LNCaP clone FGC (cell line): Measurements from ENCODE around the gene LCTL.

Experiments
- DNase-seq: peaks from one replicate; pipeline ENCODE4 v3.0.0-alpha.2; 2011; ENCODE audit warnings: low read depth
- H3K4me3 ChIP-seq: 2 replicates; pipeline ENCODE4 v1.5.1; 2011; ENCODE audit warnings: mild to moderate bottlenecking, low read depth, low read length, control low read depth
- CTCF ChIP-seq: IDR thresholded peaks from 2 replicates; pipeline ENCODE4 v1.5.1; 2012; ENCODE audit warnings: mild to moderate bottlenecking; ENCODE audit not compliant: control insufficient read depth, insufficient read depth; ENCODE audit errors: extremely low read depth

LCTL gene

GRCh38 chr15:66567897-66568296 is 2.1 kb upstream of the LCTL start:
- DNase-seq, result no peak
- no peak overlapping the region for H3K4me3 ChIP-seq
- no peak for TF ChIP-seq CTCF

- TF ChIP-seq CTCF, result peak; percentile 76
- no peak for DNase-seq
- no peak overlapping the region for H3K4me3 ChIP-seq
Observed at GRCh38 chr15:66566963-66567531, 1.2 kb upstream of the LCTL start.

DNA sequence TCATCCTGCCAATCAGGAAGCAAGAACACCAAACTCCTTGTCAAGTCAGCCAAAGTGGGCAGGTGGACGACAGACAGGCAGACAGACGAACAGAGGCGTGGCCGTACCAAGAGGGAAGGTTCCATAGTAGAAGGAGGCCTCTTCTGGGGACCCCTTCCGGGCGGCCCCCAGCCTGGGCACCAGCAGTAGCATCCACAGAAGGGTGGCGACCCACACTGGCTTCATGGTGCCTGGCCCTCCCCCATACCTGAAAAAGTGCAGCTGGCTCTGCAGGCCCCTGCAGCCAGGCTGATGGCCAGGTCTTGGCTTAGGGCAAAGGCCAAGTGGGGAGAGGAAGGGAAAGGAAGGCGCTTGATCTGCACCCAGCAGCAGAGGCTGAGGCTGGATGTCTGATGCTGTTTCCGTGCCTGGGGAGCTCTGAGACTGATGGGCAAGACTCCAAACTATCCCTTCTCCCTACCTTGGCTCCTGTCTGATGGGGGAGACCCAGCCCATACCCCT is 607 bp downstream of the LCTL start:
- H3K4me3 ChIP-seq, result no peak overlapping the region
- TF ChIP-seq CTCF, result no peak
- DNase-seq, result no peak

GRCh38 chr15:66564136-66565041 is 1.4 kb downstream of the LCTL start:
- no peak overlapping the region for H3K4me3 ChIP-seq
- DNase-seq, result no peak
- no peak for TF ChIP-seq CTCF

DNA sequence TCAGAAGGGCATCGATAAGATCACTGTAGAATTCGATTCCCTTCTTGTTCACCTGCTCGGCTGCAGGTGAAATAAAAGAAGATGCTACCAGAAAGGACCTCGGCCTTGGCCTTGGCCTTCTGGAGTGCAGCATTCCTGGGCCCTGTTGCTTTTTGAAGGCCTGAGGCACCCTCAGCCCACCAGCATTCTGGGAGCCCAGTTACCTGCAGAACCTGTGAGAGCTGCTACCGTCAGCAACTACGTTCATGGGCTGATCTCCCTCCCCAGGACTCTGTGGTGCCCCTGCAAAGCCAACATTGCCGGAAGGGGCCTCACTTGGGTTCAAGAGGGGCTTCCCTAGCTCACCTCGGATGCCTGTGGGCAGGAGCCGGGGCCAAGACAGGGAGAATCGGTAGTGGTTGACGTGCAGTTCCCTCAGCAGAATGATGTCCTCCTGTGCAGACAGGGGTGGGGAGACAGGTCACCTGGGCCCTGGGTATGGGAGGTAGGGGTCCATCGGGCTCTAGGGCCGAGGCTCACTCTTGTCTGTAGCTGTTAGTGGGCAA is 2.2 kb downstream of the LCTL start:
- H3K4me3 ChIP-seq, result no peak overlapping the region
- DNase-seq, result no peak
- TF ChIP-seq CTCF, result no peak

DNA sequence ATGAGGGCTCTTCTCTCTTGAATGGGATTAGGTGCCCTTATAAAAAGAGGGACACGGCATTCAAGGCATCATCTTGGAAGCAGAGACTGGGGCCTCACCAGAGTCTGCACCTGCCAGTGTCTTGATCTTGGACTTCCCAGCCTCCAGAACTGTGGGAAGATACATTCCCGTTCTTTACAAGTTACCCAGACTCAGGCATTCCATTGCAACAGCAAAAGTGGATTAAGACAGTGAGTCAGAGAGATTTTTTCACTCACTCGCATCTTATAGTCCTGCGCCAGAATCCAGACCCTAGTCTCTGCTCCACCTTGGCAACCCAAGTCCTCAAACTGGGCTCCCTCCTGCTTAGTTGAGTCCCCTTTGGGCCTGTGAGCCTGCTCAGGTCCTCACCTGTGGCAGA is 2.7 kb downstream of the LCTL start:
- no peak for TF ChIP-seq CTCF
- no peak for DNase-seq
- no peak overlapping the region for H3K4me3 ChIP-seq
